Spleen (tissue), 7 donors: ENCODE results near the gene LY6G6F.

Experiments
- POLR2A ChIP-seq, 3 donors: fragments of 450-650 bp; IDR thresholded peaks; one replicate each; pipeline ENCODE4 v1.5.1; 2017; ENCODE audit warnings: antibody characterized with exemption in 3 of 3, mild to moderate bottlenecking in 1 of 3
- TF ChIP-seq, protein P1 (sequence below), 11 experiments: fragments of 200-600 bp in 7 of 11; fragments of 450-650 bp in 4 of 11; sonication (generic) in 4 of 11; IDR thresholded peaks in 8 of 11; conservative IDR thresholded peaks in 3 of 11; 1 replicate in 7 of 11; 2 replicates in 4 of 11; pipeline versions ENCODE4 v1.4.0 to v1.8.0; 2016 to 2021; ENCODE audit warnings: antibody characterized with exemption in 11 of 11, inconsistent platforms in 4 of 11, mild to moderate bottlenecking in 1 of 11
- donor health status: DM: no; HTN: no; CAD: no; lungs with moderate emphysema.
- donor health status: DM: no; HTN: no; CAD: no.
- donor health status: DM: no; HTN: no; CAD: no.

DNA sequence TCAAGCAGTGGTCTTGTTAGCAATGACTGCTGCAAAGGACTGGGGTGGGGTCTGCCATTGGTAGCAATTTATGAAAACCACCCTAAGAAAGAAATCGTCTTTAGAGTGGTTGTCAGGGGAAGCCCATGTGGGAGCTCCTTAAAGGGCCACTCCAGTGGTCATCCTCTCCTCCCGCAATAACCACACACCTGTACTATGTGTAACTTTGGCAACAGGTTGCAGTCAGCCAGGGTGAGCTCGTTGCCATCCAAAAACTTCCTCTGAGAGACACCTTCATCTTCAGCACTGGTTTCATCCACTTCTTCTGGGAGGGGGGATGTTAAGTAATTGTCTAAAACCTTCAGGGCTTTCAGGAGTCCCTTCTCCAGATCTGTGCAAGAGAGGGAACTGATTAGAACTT is 25.4 kb downstream of the LY6G6F start:
- TF ChIP-seq, protein P1, sequence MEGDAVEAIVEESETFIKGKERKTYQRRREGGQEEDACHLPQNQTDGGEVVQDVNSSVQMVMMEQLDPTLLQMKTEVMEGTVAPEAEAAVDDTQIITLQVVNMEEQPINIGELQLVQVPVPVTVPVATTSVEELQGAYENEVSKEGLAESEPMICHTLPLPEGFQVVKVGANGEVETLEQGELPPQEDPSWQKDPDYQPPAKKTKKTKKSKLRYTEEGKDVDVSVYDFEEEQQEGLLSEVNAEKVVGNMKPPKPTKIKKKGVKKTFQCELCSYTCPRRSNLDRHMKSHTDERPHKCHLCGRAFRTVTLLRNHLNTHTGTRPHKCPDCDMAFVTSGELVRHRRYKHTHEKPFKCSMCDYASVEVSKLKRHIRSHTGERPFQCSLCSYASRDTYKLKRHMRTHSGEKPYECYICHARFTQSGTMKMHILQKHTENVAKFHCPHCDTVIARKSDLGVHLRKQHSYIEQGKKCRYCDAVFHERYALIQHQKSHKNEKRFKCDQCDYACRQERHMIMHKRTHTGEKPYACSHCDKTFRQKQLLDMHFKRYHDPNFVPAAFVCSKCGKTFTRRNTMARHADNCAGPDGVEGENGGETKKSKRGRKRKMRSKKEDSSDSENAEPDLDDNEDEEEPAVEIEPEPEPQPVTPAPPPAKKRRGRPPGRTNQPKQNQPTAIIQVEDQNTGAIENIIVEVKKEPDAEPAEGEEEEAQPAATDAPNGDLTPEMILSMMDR (IDR thresholded peaks at IDR 0.05 in 8 of 11, conservative IDR thresholded peaks at IDR 0.05 in 3 of 11), result no peak
- no peak for TF ChIP-seq POLR2A (IDR thresholded peaks at IDR 0.05)
